T47D (cell line): Measurements from ENCODE around the gene CST7.
"Not testable (repeated sequence)": the region's sequence is repeated elsewhere in the genome, so short reads cannot be mapped to it uniquely, and the experiment has no call there.

Experiments
- DNase-seq, 2 experiments: peaks; one replicate each; pipeline versions ENCODE4 v3.0.0 to v3.0.0-alpha.2; 2011 to 2012; ENCODE audit warnings: low read depth in 1 of 2, low spot score in 1 of 2
- JUND ChIP-seq: IDR thresholded peaks from 2 replicates; pipeline ENCODE4 v1.6.1; 2012; ENCODE audit warnings: low read depth
- in situ Hi-C: cut with HindIII; loops from 2 replicates; pipeline ENCODE4 v1.10.0; 2016; ENCODE audit warnings: low sequenced_read_pairs, low pct_unique_long_range_greater_than_20kb

The CST7 gene

GRCh38 chr20:24999568-24999967 is 50.5 kb downstream of the CST7 start:
- TF ChIP-seq JUND, result no peak
- no peak for DNase-seq
- in situ Hi-C loops, result no loop called here

DNA sequence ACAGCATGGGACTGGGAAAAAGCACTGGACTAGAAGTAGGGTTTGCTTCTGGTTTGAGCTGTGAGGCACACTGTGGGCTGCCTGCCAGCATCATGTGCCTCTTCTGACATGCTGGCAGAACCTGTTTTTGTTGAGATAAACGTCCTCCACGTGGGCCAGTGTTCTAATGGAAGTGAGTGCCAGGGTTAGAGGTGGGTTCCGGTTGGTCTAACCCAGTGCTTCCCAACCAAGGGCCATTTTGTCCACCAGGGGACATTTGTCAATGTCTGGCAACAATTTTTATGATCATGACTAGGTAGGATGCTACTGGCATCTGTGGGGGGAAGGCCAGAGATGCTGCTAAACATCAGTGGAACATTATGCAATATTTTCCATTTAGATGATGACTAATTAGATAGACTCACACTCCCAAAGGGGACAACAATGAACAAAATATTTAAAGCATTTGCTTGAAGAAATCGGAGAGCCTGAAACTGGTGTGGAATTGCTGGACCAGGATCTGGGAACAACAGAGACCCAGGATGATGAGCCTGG is 51.3 kb downstream of the CST7 start:
- peak in 1 of 2 experiments; percentile 77 for DNase-seq
- no peak for TF ChIP-seq JUND
- in situ Hi-C loops, result no loop called here

DNA sequence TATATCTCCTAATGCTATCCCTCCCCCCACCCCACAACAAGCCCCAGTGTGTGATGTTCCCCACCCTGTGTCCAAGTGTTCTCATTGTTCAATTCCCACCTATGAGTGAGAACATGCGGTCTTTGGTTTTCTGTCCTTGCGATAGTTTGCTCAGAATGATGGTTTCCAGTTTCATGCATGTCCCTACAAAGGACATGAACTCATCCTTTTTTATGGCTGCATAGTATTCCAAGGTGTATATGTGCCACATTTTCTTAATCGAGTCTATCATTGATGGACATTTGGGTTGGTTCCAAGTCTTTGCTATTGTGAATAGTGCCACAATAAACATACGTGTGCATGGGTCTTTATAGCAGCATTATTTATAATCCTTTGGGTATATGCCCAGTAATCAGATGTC is 52.3 kb downstream of the CST7 start:
- in situ Hi-C loops, DNase-seq: not testable (repeated sequence)

DNA sequence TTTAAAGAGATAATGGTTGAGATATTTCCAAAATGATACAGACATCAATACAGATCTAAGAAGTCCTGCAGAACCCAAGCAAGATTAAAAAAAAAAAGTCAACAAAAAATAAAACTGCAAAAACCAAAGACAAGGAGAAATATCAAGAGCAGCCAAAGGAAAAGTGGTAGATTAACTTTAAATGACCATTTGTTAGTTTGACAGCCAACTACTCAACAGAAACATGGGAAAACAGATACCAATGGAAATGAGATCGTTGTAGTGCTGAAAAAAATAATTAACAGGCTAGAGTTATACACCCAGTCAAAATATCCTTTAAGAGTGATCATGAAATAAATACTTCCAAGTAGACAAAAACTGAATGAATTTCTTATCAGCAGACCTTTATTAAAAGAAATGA is 53.9 kb downstream of the CST7 start:
- in situ Hi-C loops, result no loop called here
- DNase-seq, result no peak
- TF ChIP-seq JUND, result no peak

GRCh38 chr20:25005220-25005619 is 56.2 kb downstream of the CST7 start:
- no peak for TF ChIP-seq JUND
- peak in 1 of 2 experiments; percentile 70 for DNase-seq
- in situ Hi-C loops, result no loop called here

DNA sequence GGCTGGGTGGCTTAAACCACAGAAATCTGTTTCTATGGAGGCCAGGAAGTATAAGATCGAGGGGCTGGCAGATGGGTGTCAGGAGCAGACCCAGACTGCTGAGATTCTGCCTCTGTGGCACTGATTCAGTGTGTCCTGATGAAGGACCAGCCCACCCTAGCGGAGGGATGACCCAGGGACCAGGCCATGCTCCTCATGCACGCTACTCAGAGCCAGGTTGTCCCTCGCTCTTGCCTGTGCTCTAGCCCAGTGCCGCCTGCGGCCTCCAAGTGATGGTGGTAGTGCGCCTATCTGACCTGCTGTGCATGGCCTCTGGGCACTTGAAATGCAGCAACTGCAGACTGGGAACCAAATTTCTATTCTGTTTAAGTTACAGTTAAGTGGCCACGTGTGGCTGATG is 56.6 kb downstream of the CST7 start:
- TF ChIP-seq JUND, result no peak
- in situ Hi-C loops, result no loop called here
- DNase-seq, result no peak

DNA sequence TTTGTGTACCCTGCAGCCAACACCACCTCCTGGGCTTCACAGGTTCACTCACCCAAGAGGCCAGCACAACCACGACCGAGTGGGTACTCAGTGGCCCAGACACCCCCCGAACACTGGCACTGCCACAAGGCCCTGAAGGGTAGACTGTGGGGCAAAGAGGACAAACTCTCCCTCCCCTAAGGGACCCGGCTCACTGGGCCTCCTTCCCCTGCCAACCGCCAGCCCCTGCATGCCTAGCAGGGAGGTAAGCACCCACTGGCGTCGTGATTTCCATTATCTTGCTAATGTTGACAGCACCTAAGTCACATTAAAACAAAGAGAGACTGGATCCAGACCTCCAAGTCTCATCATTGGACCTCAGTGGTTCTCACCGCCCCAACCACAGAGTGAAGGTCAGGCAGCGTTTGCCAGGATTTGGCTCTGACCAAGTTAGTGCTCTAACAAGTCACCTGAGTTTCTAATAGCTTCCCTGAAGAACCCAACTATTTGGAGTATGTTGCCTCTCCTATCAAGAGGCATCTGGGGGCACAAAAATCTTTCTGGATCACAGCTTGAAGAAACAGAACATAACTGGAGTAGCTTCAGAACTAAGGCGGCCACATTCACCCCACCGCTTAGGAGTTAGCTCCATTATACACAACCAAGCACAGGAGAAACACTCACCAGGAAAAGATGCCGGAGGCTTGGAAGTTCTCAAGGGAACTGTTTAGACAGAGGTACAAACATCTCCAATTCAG is 57.5 kb downstream of the CST7 start:
- in situ Hi-C loops, result no loop called here
- DNase-seq, result no peak
- no peak for TF ChIP-seq JUND

GRCh38 chr20:25007491-25008305 is 58.6 kb downstream of the CST7 start:
- in situ Hi-C loops, result no loop called here
- no peak for TF ChIP-seq JUND
- DNase-seq, result no peak

GRCh38 chr20:25008388-25009217 is 59.5 kb downstream of the CST7 start:
- in situ Hi-C loops, result no loop called here
- no peak for DNase-seq
- TF ChIP-seq JUND, result no peak
